Measurements from ENCODE around the gene SLC35D1.
A peak's percentile ranks its signal among the peaks of the same experiment; 100 is the strongest.

SLC35D1 gene

GRCh38 chr1:67060811-67061218, 6.9 kb upstream of the SLC35D1 start:
- H3K4me3 ChIP-seq (ENCODE audit: low read length): no peak overlapping the region
- peak; percentile 98 for DNase-seq (ENCODE audit: low read depth)
- TF ChIP-seq CTCF (conservative IDR thresholded peaks at IDR 0.05; ENCODE audit: low read length): no peak

GRCh38 chr1:67059346-67059745, 5.4 kb upstream of the SLC35D1 start:
- TF ChIP-seq CTCF (conservative IDR thresholded peaks at IDR 0.05; ENCODE audit: low read length): no peak
- no peak overlapping the region for H3K4me3 ChIP-seq (ENCODE audit: low read length)
- peak; percentile 58 for DNase-seq (ENCODE audit: low read depth)

GRCh38 chr1:67058761-67059160, 4.8 kb upstream of the SLC35D1 start:
- TF ChIP-seq CTCF (conservative IDR thresholded peaks at IDR 0.05; ENCODE audit: low read length): no peak
- peak; percentile 9 for DNase-seq (ENCODE audit: low read depth)
- no peak overlapping the region for H3K4me3 ChIP-seq (ENCODE audit: low read length)

GRCh38 chr1:67058242-67058641, 4.3 kb upstream of the SLC35D1 start:
- DNase-seq (ENCODE audit: low read depth): no peak
- no peak overlapping the region for H3K4me3 ChIP-seq (ENCODE audit: low read length)
- no peak for TF ChIP-seq CTCF (conservative IDR thresholded peaks at IDR 0.05; ENCODE audit: low read length)

- TF ChIP-seq CTCF (conservative IDR thresholded peaks at IDR 0.05; ENCODE audit: low read length): no peak
- H3K4me3 ChIP-seq (ENCODE audit: low read length): peak overlapping the region; percentile 83
- DNase-seq (ENCODE audit: low read depth): peak; percentile 54
These were observed 488 bp downstream of the SLC35D1 start for GRCh38 chr1:67053535-67053784.

GRCh38 chr1:67052741-67053534, 1.0 kb downstream of the SLC35D1 start:
- DNase-seq (ENCODE audit: low read depth): peak; percentile 39
- no peak for TF ChIP-seq CTCF (conservative IDR thresholded peaks at IDR 0.05; ENCODE audit: low read length)
- H3K4me3 ChIP-seq (ENCODE audit: low read length): peak overlapping the region; percentile 83

GRCh38 chr1:67051196-67051595, 2.8 kb downstream of the SLC35D1 start:
- peak overlapping the region; percentile 16; the same call in 1 of the 2 replicates for H3K4me3 ChIP-seq (ENCODE audit: low read length)
- no peak for DNase-seq (ENCODE audit: low read depth)

More at GRCh38 chr1:67051196-67051595, 2.8 kb downstream of the SLC35D1 start:
- TF ChIP-seq CTCF (conservative IDR thresholded peaks at IDR 0.05; ENCODE audit: low read length): no peak
